Endodermal cell (in vitro differentiated cells): Measurements from ENCODE around the gene GRIN2D. TPM values are rescaled to one million over a fixed set of nuclear protein-coding genes. Genes with fewer than 3 reads are reported as not detected.

Experiments used
- DNase-seq: peaks from one replicate; pipeline ENCODE4 v3.0.0-alpha.2; 2017
- H3K27ac ChIP-seq: 2 replicates; pipeline ENCODE4 v1.5.1; 2013; ENCODE audit warnings: mild to moderate bottlenecking, low read depth, low read length, moderate library complexity
- H3K27me3 ChIP-seq: 2 replicates; pipeline ENCODE4 v1.6.1; 2013; ENCODE audit warnings: mild to moderate bottlenecking, low read length, moderate library complexity; ENCODE audit not compliant: insufficient read depth, control insufficient read depth, poor library complexity, severe bottlenecking
- H3K36me3 ChIP-seq: 2 replicates; pipeline ENCODE4 v1.7.0; 2013; ENCODE audit warnings: mild to moderate bottlenecking, low read length, moderate library complexity; ENCODE audit not compliant: control insufficient read depth, insufficient read depth
- H3K4me1 ChIP-seq: one replicate; pipeline ENCODE4 v1.7.0; 2013; ENCODE audit warnings: low read length; ENCODE audit not compliant: control insufficient read depth, insufficient read depth
- H3K4me3 ChIP-seq: 2 replicates; pipeline ENCODE4 v1.5.1; 2013; ENCODE audit warnings: mild to moderate bottlenecking, low read length, moderate library complexity
- H3K9ac ChIP-seq: 2 replicates; pipeline ENCODE4 v1.6.1; 2013; ENCODE audit warnings: mild to moderate bottlenecking, low read length, moderate library complexity; ENCODE audit not compliant: poor library complexity, severe bottlenecking; ENCODE audit errors: extremely low read depth
- H3K9me3 ChIP-seq: 2 replicates; pipeline ENCODE4 v1.6.1; 2013; ENCODE audit warnings: mild to moderate bottlenecking, low read length, moderate library complexity; ENCODE audit not compliant: control insufficient read depth
- H3K27ac Mint-ChIP-seq: 2 replicates; pipeline ENCODE4 v1.8.0; 2020; ENCODE audit warnings: mixed read lengths
- H3K27me3 Mint-ChIP-seq: 2 replicates; pipeline ENCODE4 v1.8.0; 2021; ENCODE audit warnings: mild to moderate bottlenecking, mixed read lengths; ENCODE audit not compliant: insufficient read depth
- H3K36me3 Mint-ChIP-seq: 2 replicates; pipeline ENCODE4 v1.8.0; 2020; ENCODE audit warnings: low read depth, mixed read lengths
- H3K4me1 Mint-ChIP-seq: 2 replicates; pipeline ENCODE4 v1.8.0; 2020; ENCODE audit warnings: mixed read lengths
- H3K4me3 Mint-ChIP-seq: 2 replicates; pipeline ENCODE4 v1.8.0; 2020; ENCODE audit warnings: mild to moderate bottlenecking, moderate library complexity, mixed read lengths
- H3K9me3 Mint-ChIP-seq: 2 replicates; pipeline ENCODE4 v1.8.0; 2020; ENCODE audit warnings: mild to moderate bottlenecking, mixed read lengths
- WGBS, 2 experiments: methylation state at CpG; one replicate each; pipeline versions ENCODE4 v1.1.5 to v1.1.7; 2013; ENCODE audit warnings: missing lambda C conversion rate in 2 of 2, mixed read lengths in 1 of 2; ENCODE audit not compliant: insufficient coverage in 1 of 2, insufficient read length in 1 of 2; 5-methylcytosine and 5-hydroxymethylcytosine counted together
- total RNA-seq, 2 donors: library from RNA; stranded (reverse); fragmentation: NEBNext Ultra II Directional in 1 of 2; extraction: Animal tissue kit (Norgen Biotek cat#: 25700) in 1 of 2; gene quantifications; 2 replicates in 1 of 2; 3 replicates in 1 of 2; pipeline ENCODE4 v1.2.1, GENCODE V29; 2021
- TF ChIP-seq, protein P1 (sequence below): fragments of 200-600 bp; sonication (generic); conservative IDR thresholded peaks from 2 replicates; pipeline ENCODE4 v1.5.0; 2021; ENCODE audit warnings: antibody characterized with exemption, mild to moderate bottlenecking

Gene GRIN2D
- total RNA-seq, 2 donors from 2014 or later = 0.77 to 1.2 TPM

GRCh38 chr19:48396016-48396823, 2.8 kb downstream of the GRIN2D start:
- Histone ChIP-seq H3K9ac (no peak overlapping the region), H3K9me3 (no peaks in the 10 kb centered on the region), H3K36me3 (no peaks in the 10 kb centered on the region), H3K4me3 (no peak overlapping the region), H3K4me1 (no peaks in the 10 kb centered on the region), H3K27me3 (peaks cover 44% of the 10 kb centered on the region), H3K27ac (peak overlapping the region; percentile 44)
- DNase-seq = no peak
- Mint-ChIP-seq H3K4me1 (peaks cover 11% of the 10 kb centered on the region), H3K4me3 (no peak overlapping the region), H3K27me3 (peaks cover 63% of the 10 kb centered on the region), H3K27ac (no peak overlapping the region), H3K36me3 (no peaks in the 10 kb centered on the region), H3K9me3 (no peaks in the 10 kb centered on the region)
- TF ChIP-seq, protein P1, sequence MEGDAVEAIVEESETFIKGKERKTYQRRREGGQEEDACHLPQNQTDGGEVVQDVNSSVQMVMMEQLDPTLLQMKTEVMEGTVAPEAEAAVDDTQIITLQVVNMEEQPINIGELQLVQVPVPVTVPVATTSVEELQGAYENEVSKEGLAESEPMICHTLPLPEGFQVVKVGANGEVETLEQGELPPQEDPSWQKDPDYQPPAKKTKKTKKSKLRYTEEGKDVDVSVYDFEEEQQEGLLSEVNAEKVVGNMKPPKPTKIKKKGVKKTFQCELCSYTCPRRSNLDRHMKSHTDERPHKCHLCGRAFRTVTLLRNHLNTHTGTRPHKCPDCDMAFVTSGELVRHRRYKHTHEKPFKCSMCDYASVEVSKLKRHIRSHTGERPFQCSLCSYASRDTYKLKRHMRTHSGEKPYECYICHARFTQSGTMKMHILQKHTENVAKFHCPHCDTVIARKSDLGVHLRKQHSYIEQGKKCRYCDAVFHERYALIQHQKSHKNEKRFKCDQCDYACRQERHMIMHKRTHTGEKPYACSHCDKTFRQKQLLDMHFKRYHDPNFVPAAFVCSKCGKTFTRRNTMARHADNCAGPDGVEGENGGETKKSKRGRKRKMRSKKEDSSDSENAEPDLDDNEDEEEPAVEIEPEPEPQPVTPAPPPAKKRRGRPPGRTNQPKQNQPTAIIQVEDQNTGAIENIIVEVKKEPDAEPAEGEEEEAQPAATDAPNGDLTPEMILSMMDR = no peak
- WGBS, 2 experiments = 78% methylated on average over 6 to 24 of the region's 24 CpGs

GRCh38 chr19:48396824-48397176, 3.3 kb downstream of the GRIN2D start:
- Histone ChIP-seq H3K27me3 (peaks cover 44% of the 10 kb centered on the region), H3K4me1 (no peaks in the 10 kb centered on the region), H3K9me3 (no peaks in the 10 kb centered on the region), H3K9ac (no peak overlapping the region), H3K36me3 (no peaks in the 10 kb centered on the region), H3K27ac (no peak overlapping the region), H3K4me3 (no peak overlapping the region)
- Mint-ChIP-seq H3K4me1 (peaks cover 13% of the 10 kb centered on the region), H3K27ac (no peak overlapping the region), H3K36me3 (no peaks in the 10 kb centered on the region), H3K27me3 (peaks cover 60% of the 10 kb centered on the region), H3K9me3 (no peaks in the 10 kb centered on the region), H3K4me3 (no peak overlapping the region)
- no peak for DNase-seq
- TF ChIP-seq, protein P1 = no peak
- WGBS, 2 experiments = 80 to 100% methylated on average over 1 to 2 of the region's 2 CpGs

GRCh38 chr19:48397263-48398101, 4.0 kb downstream of the GRIN2D start:
- Mint-ChIP-seq H3K27ac (no peak overlapping the region), H3K4me1 (peaks cover 13% of the 10 kb centered on the region), H3K27me3 (peaks cover 57% of the 10 kb centered on the region), H3K36me3 (no peaks in the 10 kb centered on the region), H3K9me3 (no peaks in the 10 kb centered on the region), H3K4me3 (peak overlapping the region; percentile 63)
- H3K4me3 ChIP-seq = peak overlapping the region; percentile 85
- no peaks in the 10 kb centered on the region for H3K36me3 ChIP-seq
- H3K27ac ChIP-seq = no peak overlapping the region
- WGBS, 2 experiments = 78 to 81% methylated on average over 22 of the region's 22 CpGs
- H3K4me1 ChIP-seq = no peaks in the 10 kb centered on the region
- H3K9ac ChIP-seq = peak overlapping the region; percentile 53
- TF ChIP-seq, protein P1 = no peak
- H3K27me3 ChIP-seq = peaks cover 44% of the 10 kb centered on the region
- DNase-seq = no peak
- H3K9me3 ChIP-seq = no peaks in the 10 kb centered on the region
